Nephron progenitor cell (in vitro differentiated cells): Measurements from ENCODE around the gene NOM1.
"Not testable (repeated sequence)": the region's sequence is repeated elsewhere in the genome, so short reads cannot be mapped to it uniquely, and the experiment has no call there.

Experiments
- DNase-seq: peaks from one replicate; pipeline ENCODE4 v3.0.0; 2021
- H3K27ac Mint-ChIP-seq: 2 replicates; pipeline ENCODE4 v1.8.0; 2021; ENCODE audit warnings: mild to moderate bottlenecking, moderate library complexity, mixed read lengths
- H3K27me3 Mint-ChIP-seq: 2 replicates; pipeline ENCODE4 v1.8.0; 2021; ENCODE audit warnings: mild to moderate bottlenecking, low read depth, mixed read lengths; ENCODE audit not compliant: poor library complexity
- H3K36me3 Mint-ChIP-seq: 2 replicates; pipeline ENCODE4 v1.8.0; 2021; ENCODE audit warnings: low read depth, mixed read lengths
- H3K4me1 Mint-ChIP-seq: 2 replicates; pipeline ENCODE4 v1.8.0; 2021; ENCODE audit warnings: mixed read lengths
- H3K4me3 Mint-ChIP-seq: 2 replicates; pipeline ENCODE4 v1.8.0; 2021; ENCODE audit warnings: mild to moderate bottlenecking, moderate library complexity, mixed read lengths
- H3K9me3 Mint-ChIP-seq: 2 replicates; pipeline ENCODE4 v1.8.0; 2021; ENCODE audit warnings: mild to moderate bottlenecking, moderate library complexity, mixed read lengths
- TF ChIP-seq, protein P1 (sequence below): fragments of 200-600 bp; sonication (generic); IDR thresholded peaks from 2 replicates; pipeline ENCODE4 v1.5.0; 2021; ENCODE audit warnings: antibody characterized with exemption

The NOM1 gene

DNA sequence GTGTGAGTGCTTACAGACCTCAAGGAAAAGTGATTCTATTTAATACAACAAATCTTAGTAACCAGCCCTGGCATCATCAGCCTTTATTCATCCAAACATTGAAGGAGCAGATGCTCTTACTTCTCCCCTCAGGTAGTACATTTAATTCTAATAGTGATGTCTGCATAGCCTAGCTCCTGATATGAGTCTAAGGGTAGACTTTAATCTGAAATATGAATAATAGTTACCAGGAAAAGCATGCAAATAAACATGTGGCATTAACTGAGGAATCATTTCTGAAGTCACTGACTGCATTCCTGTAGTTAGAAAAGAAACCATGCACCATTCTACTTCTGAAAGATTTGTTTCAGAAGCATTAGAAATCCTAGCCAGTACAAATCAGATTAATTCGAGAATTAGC lies 30.9 kb upstream of the NOM1 start:
- TF ChIP-seq, protein P1, sequence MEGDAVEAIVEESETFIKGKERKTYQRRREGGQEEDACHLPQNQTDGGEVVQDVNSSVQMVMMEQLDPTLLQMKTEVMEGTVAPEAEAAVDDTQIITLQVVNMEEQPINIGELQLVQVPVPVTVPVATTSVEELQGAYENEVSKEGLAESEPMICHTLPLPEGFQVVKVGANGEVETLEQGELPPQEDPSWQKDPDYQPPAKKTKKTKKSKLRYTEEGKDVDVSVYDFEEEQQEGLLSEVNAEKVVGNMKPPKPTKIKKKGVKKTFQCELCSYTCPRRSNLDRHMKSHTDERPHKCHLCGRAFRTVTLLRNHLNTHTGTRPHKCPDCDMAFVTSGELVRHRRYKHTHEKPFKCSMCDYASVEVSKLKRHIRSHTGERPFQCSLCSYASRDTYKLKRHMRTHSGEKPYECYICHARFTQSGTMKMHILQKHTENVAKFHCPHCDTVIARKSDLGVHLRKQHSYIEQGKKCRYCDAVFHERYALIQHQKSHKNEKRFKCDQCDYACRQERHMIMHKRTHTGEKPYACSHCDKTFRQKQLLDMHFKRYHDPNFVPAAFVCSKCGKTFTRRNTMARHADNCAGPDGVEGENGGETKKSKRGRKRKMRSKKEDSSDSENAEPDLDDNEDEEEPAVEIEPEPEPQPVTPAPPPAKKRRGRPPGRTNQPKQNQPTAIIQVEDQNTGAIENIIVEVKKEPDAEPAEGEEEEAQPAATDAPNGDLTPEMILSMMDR: no peak
- Mint-ChIP-seq H3K27me3 (peaks cover 18% of the 10 kb centered on the region), H3K4me1 (peaks cover 20% of the 10 kb centered on the region), H3K4me3 (no peak overlapping the region), H3K36me3 (no peaks in the 10 kb centered on the region), H3K27ac (no peak overlapping the region), H3K9me3 (peaks cover 21% of the 10 kb centered on the region)
- DNase-seq: no peak

DNA sequence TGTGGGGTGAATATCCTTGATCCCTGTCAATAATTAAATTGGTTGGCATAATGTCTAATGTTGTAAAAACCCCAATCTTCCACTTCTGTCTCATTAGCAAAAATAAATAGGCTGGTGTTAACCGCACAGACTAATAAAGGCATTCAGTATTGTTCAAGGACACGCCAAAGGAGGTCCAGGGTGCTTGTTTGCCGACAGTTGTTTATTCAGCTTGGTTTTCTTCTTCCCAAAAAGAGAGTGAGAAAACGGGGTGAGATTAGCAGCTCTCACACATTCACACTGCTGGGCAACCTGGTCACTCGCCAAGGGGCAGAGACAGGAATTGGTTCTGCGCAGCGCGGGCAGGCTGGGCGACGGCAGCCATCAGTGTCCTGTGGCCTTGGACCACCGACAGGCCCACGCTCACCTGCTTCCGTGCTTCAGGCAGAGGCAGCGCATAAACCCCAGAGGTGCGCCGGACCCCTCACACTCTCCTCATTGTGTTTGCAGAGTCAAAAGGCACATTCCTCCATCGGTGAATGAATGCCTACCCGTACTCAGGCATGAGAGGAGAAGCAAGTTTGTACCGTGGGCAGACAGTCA lies 30.3 kb upstream of the NOM1 start:
- H3K36me3 Mint-ChIP-seq: no peaks in the 10 kb centered on the region
- peaks cover 16% of the 10 kb centered on the region for H3K27me3 Mint-ChIP-seq
- no peak overlapping the region for H3K27ac Mint-ChIP-seq
- no peak overlapping the region for H3K4me3 Mint-ChIP-seq
- no peak for DNase-seq
- H3K4me1 Mint-ChIP-seq: peaks cover 20% of the 10 kb centered on the region
- H3K9me3 Mint-ChIP-seq: peaks cover 16% of the 10 kb centered on the region
- TF ChIP-seq, protein P1: no peak

DNA sequence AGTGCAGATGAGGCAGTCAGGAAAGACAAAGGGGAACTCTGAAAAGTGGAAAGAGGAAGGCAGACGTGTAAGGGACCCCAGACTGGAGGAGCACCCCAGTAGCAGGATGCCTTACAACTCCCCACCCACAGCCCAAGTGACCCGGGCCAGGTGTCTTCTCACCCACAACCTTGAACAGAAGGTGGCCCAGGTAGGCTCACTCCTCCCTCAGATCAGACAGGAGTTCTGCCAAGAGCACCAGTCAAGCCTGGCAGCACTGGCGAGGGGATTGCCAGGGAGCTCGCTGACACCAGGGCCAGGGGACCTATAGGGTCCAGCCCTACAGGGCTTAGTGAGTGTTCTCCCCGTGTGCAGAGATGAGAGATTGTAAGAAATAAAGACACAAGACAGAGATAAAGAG lies 29.4 kb upstream of the NOM1 start:
- H3K27me3 Mint-ChIP-seq: peaks cover 17% of the 10 kb centered on the region
- peaks cover 13% of the 10 kb centered on the region for H3K9me3 Mint-ChIP-seq
- no peak overlapping the region for H3K4me3 Mint-ChIP-seq
- H3K4me1 Mint-ChIP-seq: peaks cover 20% of the 10 kb centered on the region
- no peak for DNase-seq
- H3K27ac Mint-ChIP-seq: no peak overlapping the region
- no peaks in the 10 kb centered on the region for H3K36me3 Mint-ChIP-seq
- TF ChIP-seq, protein P1: no peak

- not testable (repeated sequence) for DNase-seq, H3K36me3 Mint-ChIP-seq, H3K9me3 Mint-ChIP-seq, H3K4me3 Mint-ChIP-seq
- Mint-ChIP-seq H3K4me1 (peaks cover 20% of the 10 kb centered on the region), H3K27ac (peak overlapping the region; percentile 18), H3K27me3 (peaks cover 17% of the 10 kb centered on the region)
Measured at GRCh38 chr7:156920487-156921373, 28.8 kb upstream of the NOM1 start.

DNA sequence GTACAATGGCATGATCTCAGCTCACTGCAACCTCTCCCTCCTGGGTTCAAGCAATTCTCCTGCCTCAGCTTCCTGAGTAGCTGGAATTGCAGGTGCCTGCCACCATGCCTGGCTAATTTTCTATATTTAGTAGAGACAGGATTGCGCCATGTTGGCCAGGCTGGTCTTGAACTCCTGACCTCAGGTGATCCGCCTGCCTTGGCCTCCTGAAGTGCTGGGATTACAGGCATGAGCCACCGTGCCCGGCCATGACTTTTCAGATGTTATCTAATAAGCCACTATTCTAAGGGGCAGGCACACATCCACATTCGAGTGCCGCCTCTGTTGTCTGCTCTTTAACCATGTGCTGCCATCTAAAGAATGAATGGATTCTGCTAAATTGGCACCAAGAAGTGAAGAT lies 27.2 kb upstream of the NOM1 start:
- not testable (repeated sequence) for H3K4me3 Mint-ChIP-seq, DNase-seq, H3K9me3 Mint-ChIP-seq, H3K36me3 Mint-ChIP-seq, H3K27ac Mint-ChIP-seq
- peaks cover 22% of the 10 kb centered on the region for H3K4me1 Mint-ChIP-seq
- peaks cover 19% of the 10 kb centered on the region for H3K27me3 Mint-ChIP-seq

GRCh38 chr7:156925821-156926220 lies 23.7 kb upstream of the NOM1 start:
- not testable (repeated sequence) for H3K27ac Mint-ChIP-seq, H3K9me3 Mint-ChIP-seq, H3K4me3 Mint-ChIP-seq, H3K36me3 Mint-ChIP-seq, DNase-seq
- H3K4me1 Mint-ChIP-seq: peaks cover 18% of the 10 kb centered on the region
- peaks cover 31% of the 10 kb centered on the region for H3K27me3 Mint-ChIP-seq

- DNase-seq: no peak
- H3K27me3 Mint-ChIP-seq: peaks cover 33% of the 10 kb centered on the region
Measured at GRCh38 chr7:156927571-156928405, 21.7 kb upstream of the NOM1 start.

More at GRCh38 chr7:156927571-156928405, 21.7 kb upstream of the NOM1 start:
- TF ChIP-seq, protein P1: no peak
- Mint-ChIP-seq H3K9me3 (no peaks in the 10 kb centered on the region), H3K36me3 (no peaks in the 10 kb centered on the region), H3K27ac (no peak overlapping the region), H3K4me3 (no peak overlapping the region), H3K4me1 (peaks cover 20% of the 10 kb centered on the region)
